GM12878 (cell line): ENCODE data around the gene CENPP.

ENCODE experiments used
- CEBPB ChIP-seq, 2 experiments: fragments of 150-350 bp in 1 of 2; IDR thresholded peaks; 2 replicates each; pipeline ENCODE4 v1.6.1; 2012 to 2014; ENCODE audit warnings: low read depth in 2 of 2, low read length in 2 of 2, borderline replicate concordance in 1 of 2, inconsistent platforms in 1 of 2
- CTCF ChIP-seq, 3 experiments: IDR thresholded peaks in 2 of 3; conservative IDR thresholded peaks in 1 of 3; 2 replicates each; pipeline ENCODE4 v1.5.1; 2011; ENCODE audit warnings: low read depth in 3 of 3, low read length in 3 of 3, mild to moderate bottlenecking in 3 of 3, control low read depth in 2 of 3, moderate library complexity in 2 of 3, inconsistent platforms in 1 of 3, mixed read lengths in 1 of 3; ENCODE audit not compliant: control insufficient read depth in 2 of 3, insufficient read depth in 1 of 3; ENCODE audit errors: extremely low read depth in 1 of 3
- GATAD2B ChIP-seq: fragments of 450-650 bp; conservative IDR thresholded peaks from 2 replicates; pipeline ENCODE4 v1.6.1; 2017; ENCODE audit warnings: low read depth, mild to moderate bottlenecking, moderate library complexity
- POU2F2 ChIP-seq: IDR thresholded peaks from 3 replicates; pipeline ENCODE4 v1.6.1; 2011; ENCODE audit warnings: low read depth, mild to moderate bottlenecking, low read length, borderline replicate concordance
- RAD51 ChIP-seq: fragments of 450-650 bp; IDR thresholded peaks from 2 replicates; pipeline ENCODE4 v1.6.1; 2016; ENCODE audit warnings: moderate library complexity, mild to moderate bottlenecking, inconsistent platforms
- SIN3A ChIP-seq: IDR thresholded peaks from 2 replicates; pipeline ENCODE4 v1.6.1; 2012; ENCODE audit warnings: low read depth, low read length, improper control_type of control experiment
- ZNF24 ChIP-seq: fragments of 450-650 bp; IDR thresholded peaks from 2 replicates; pipeline ENCODE4 v1.6.1; 2017; ENCODE audit warnings: antibody characterized with exemption, mild to moderate bottlenecking
- ZNF274 ChIP-seq: IDR thresholded peaks from one replicate; pipeline ENCODE4 v1.8.0; 2011; ENCODE audit not compliant: insufficient read length, insufficient read depth
- TF ChIP-seq, protein P1 (sequence below): fragments of 450-650 bp; IDR thresholded peaks from 2 replicates; pipeline ENCODE4 v1.6.1; 2017; ENCODE audit warnings: mild to moderate bottlenecking

- no peak for TF ChIP-seq GATAD2B
- TF ChIP-seq ZNF274: no peak
- TF ChIP-seq CEBPB (IDR thresholded peaks at IDR 0.05; ENCODE audit: borderline replicate concordance in 1 of 2, low read depth in 2 of 2, low read length in 2 of 2): no peak
- no peak for TF ChIP-seq SIN3A
- TF ChIP-seq, protein P1, sequence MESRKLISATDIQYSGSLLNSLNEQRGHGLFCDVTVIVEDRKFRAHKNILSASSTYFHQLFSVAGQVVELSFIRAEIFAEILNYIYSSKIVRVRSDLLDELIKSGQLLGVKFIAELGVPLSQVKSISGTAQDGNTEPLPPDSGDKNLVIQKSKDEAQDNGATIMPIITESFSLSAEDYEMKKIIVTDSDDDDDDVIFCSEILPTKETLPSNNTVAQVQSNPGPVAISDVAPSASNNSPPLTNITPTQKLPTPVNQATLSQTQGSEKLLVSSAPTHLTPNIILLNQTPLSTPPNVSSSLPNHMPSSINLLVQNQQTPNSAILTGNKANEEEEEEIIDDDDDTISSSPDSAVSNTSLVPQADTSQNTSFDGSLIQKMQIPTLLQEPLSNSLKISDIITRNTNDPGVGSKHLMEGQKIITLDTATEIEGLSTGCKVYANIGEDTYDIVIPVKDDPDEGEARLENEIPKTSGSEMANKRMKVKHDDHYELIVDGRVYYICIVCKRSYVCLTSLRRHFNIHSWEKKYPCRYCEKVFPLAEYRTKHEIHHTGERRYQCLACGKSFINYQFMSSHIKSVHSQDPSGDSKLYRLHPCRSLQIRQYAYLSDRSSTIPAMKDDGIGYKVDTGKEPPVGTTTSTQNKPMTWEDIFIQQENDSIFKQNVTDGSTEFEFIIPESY: no peak
- TF ChIP-seq CTCF (IDR thresholded peaks at IDR 0.05 in 2 of 3, conservative IDR thresholded peaks at IDR 0.05 in 1 of 3; ENCODE audit: control insufficient read depth in 2 of 3, extremely low read depth in 1 of 3, insufficient read depth in 1 of 3, low read depth in 3 of 3, low read length in 3 of 3): no peak
- TF ChIP-seq POU2F2: no peak
- no peak; the same call in 1 of the 2 replicates for TF ChIP-seq RAD51
- TF ChIP-seq ZNF24: no peak
These were observed 32.7 kb upstream of the CENPP start for GRCh38 chr9:92293075-92293354.
